GM10266 (cell line): ENCODE measurements around the gene ARL15.
"Not testable (repeated sequence)": the region's sequence is repeated elsewhere in the genome, so short reads cannot be mapped to it uniquely, and the experiment has no call there.

ENCODE experiments used
- DNase-seq: peaks from one replicate; pipeline ENCODE4 v3.0.0; 2012; ENCODE audit errors: extremely low spot score
- CTCF ChIP-seq: IDR thresholded peaks from 2 replicates; pipeline ENCODE4 v1.5.1; 2012; ENCODE audit warnings: mild to moderate bottlenecking, low read depth; ENCODE audit not compliant: control insufficient read depth, insufficient read depth; ENCODE audit errors: missing control alignments

ARL15 gene

GRCh38 chr5:53996008-53996407 lies 314.4 kb downstream of the ARL15 start:
- no peak for DNase-seq
- TF ChIP-seq CTCF: no peak

GRCh38 chr5:53994148-53994547 lies 316.2 kb downstream of the ARL15 start:
- no peak for TF ChIP-seq CTCF
- DNase-seq: no peak

GRCh38 chr5:53991942-53992341 lies 318.4 kb downstream of the ARL15 start:
- peak; percentile 29 for TF ChIP-seq CTCF
- no peak for DNase-seq

GRCh38 chr5:53987101-53987500 lies 323.3 kb downstream of the ARL15 start:
- no peak for DNase-seq

GRCh38 chr5:53985796-53986195 lies 324.6 kb downstream of the ARL15 start:
- no peak for TF ChIP-seq CTCF
- DNase-seq: no peak

More at GRCh38 chr5:53987101-53987500, 323.3 kb downstream of the ARL15 start:
- TF ChIP-seq CTCF: no peak

- TF ChIP-seq CTCF: no peak
- no peak for DNase-seq
These were observed 325.4 kb downstream of the ARL15 start for GRCh38 chr5:53984971-53985370.

GRCh38 chr5:53983568-53984460 lies 326.6 kb downstream of the ARL15 start:
- DNase-seq: no peak
- no peak for TF ChIP-seq CTCF

- not testable (repeated sequence) for DNase-seq
These were observed 328.1 kb downstream of the ARL15 start for GRCh38 chr5:53982319-53982718.
